ENCODE results near the gene PLA2G6.

The PLA2G6 gene

GRCh38 chr22:38181453-38182200 lies at the start of gene PLA2G6:
Gene PLA2G6, minus strand, starts transcription at chr22:38181830. Its CDS starts 12,404 bp downstream, at chr22:38169426.
- no peak for TF ChIP-seq CTCF (IDR thresholded peaks at IDR 0.05; ENCODE audit: low read depth, low read length)
- H3K4me3 ChIP-seq (replicated peaks in 1 of 2; ENCODE audit: low read depth in 2 of 2, low read length in 2 of 2): peak within 1 kb of the TSS; percentile 50 to 53
- peak; percentile 99 for DNase-seq (ENCODE audit: low read depth in 2 of 2)

- DNase-seq (ENCODE audit: low read depth in 2 of 2): no peak
- no peak overlapping the region for H3K4me3 ChIP-seq (replicated peaks in 1 of 2; ENCODE audit: low read depth in 2 of 2, low read length in 2 of 2)
- TF ChIP-seq CTCF (IDR thresholded peaks at IDR 0.05; ENCODE audit: low read depth, low read length): no peak
These were observed 49.3 kb upstream of the PLA2G6 start for GRCh38 chr22:38230916-38231315.

GRCh38 chr22:38230108-38230825 lies 48.6 kb upstream of the PLA2G6 start:
- DNase-seq (ENCODE audit: low read depth in 2 of 2): peak; percentile 77 to 82
- H3K4me3 ChIP-seq (replicated peaks in 1 of 2; ENCODE audit: low read depth in 2 of 2, low read length in 2 of 2): no peak overlapping the region
- TF ChIP-seq CTCF (IDR thresholded peaks at IDR 0.05; ENCODE audit: low read depth, low read length): peak; percentile 39

- H3K4me3 ChIP-seq (replicated peaks in 1 of 2; ENCODE audit: low read depth in 2 of 2, low read length in 2 of 2): no peak overlapping the region
- peak; percentile 73 to 92 for DNase-seq (ENCODE audit: low read depth in 2 of 2)
- TF ChIP-seq CTCF (IDR thresholded peaks at IDR 0.05; ENCODE audit: low read depth, low read length): no peak
These were observed 47.5 kb upstream of the PLA2G6 start for GRCh38 chr22:38228873-38229740.

GRCh38 chr22:38228326-38228872 lies 46.8 kb upstream of the PLA2G6 start:
- TF ChIP-seq CTCF (IDR thresholded peaks at IDR 0.05; ENCODE audit: low read depth, low read length): no peak
- no peak overlapping the region for H3K4me3 ChIP-seq (replicated peaks in 1 of 2; ENCODE audit: low read depth in 2 of 2, low read length in 2 of 2)
- DNase-seq (ENCODE audit: low read depth in 2 of 2): peak in 1 of 2 donors; percentile 60

All from cardiac fibroblast (primary cell).